Psoas muscle (tissue), 8 donors: ENCODE results near the gene GTPBP3. TPM values are rescaled to one million over a fixed set of nuclear protein-coding genes. Genes with fewer than 3 reads are reported as not detected.

Experiments used
- ATAC-seq, 4 donors: fragments of 200-7000 bp; cut with Tn5 transposase; one replicate each; pipeline ENCODE4 v1.9.1; 2020; ENCODE audit warnings: moderate library complexity in 3 of 4, mild to moderate bottlenecking in 2 of 4
- DNase-seq, 2 donors: peaks; one replicate each; pipeline ENCODE4 v3.0.0-alpha.2; 2020
- H3K27ac ChIP-seq: fragments of 200-600 bp; one replicate; pipeline ENCODE4 v1.8.0; 2022
- H3K27me3 ChIP-seq, 3 donors: fragments of 200-600 bp in 1 of 3; one replicate each; pipeline versions ENCODE4 v1.6.1 to v1.8.0; 2013 to 2022; ENCODE audit warnings: low read length in 2 of 3, mild to moderate bottlenecking in 2 of 3, moderate library complexity in 1 of 3; ENCODE audit not compliant: insufficient read depth in 3 of 3
- H3K36me3 ChIP-seq, 2 donors: fragments of 200-600 bp in 1 of 2; one replicate each; pipeline versions ENCODE4 v1.6.1 to v1.8.0; 2013 to 2022; ENCODE audit warnings: low read depth in 1 of 2, mild to moderate bottlenecking in 1 of 2, moderate library complexity in 1 of 2; ENCODE audit not compliant: insufficient read depth in 1 of 2
- H3K4me1 ChIP-seq: fragments of 200-600 bp; one replicate; pipeline ENCODE4 v1.8.0; 2022
- H3K4me3 ChIP-seq: fragments of 200-600 bp; one replicate; pipeline ENCODE4 v1.8.0; 2022; ENCODE audit warnings: mild to moderate bottlenecking
- H3K9me3 ChIP-seq: fragments of 200-600 bp; one replicate; pipeline ENCODE4 v1.8.0; 2022
- WGBS, 3 donors: extraction: QIAGEN DNeasy Blood & Tissue Kit; methylation state at CpG; one replicate each; pipeline versions ENCODE4 v1.1.6 to v1.1.7; 2013; 5-methylcytosine and 5-hydroxymethylcytosine counted together
- intact Hi-C, 2 donors: fragments of 100-400 bp; cut with DNase I; formaldehyde crosslinking; loops; one replicate each; pipeline versions ENCODE4 v1.11.0 to v1.14.2; 2022
- polyA plus RNA-seq, 3 donors: library from polyadenylated mRNA; stranded (reverse); fragments of 200-250 nt; gene quantifications; one replicate each; pipeline ENCODE4 v1.2.3, GENCODE V29; 2013
- total RNA-seq, 4 donors: library from RNA; stranded (reverse); fragmentation: NEBNext Ultra II Directional in 2 of 4; extraction: Animal tissue kit (Norgen Biotek cat#: 25700) in 2 of 4; gene quantifications; one replicate each; pipeline versions ENCODE4 v1.2.1 to v1.2.4, GENCODE V29; 2021 to 2023
- TF ChIP-seq, protein P1 (sequence below): fragments of 200-600 bp; IDR thresholded peaks from one replicate; pipeline ENCODE4 v1.8.0; 2022; ENCODE audit warnings: antibody characterized with exemption
- donor health status: healthy with polysubstance abuse.
- donor health status: DM: no; HTN: no; CAD: no; lungs with moderate emphysema.
- donor health status: Bipolar disorder and iron deficiency.
- donor health status: healthy.
- donor health status: DM: yes; HTN: yes; CAD: no.
- donor health status: DM: no; HTN: no; CAD: no.
- donor health status: DM: no; HTN: no; CAD: no.
- donor health status: DM: yes; HTN: yes; CAD: no.

Gene GTPBP3
- total and polyA plus RNA-seq, 7 donors = 6.2 to 16.5 (median 10.1) TPM

DNA sequence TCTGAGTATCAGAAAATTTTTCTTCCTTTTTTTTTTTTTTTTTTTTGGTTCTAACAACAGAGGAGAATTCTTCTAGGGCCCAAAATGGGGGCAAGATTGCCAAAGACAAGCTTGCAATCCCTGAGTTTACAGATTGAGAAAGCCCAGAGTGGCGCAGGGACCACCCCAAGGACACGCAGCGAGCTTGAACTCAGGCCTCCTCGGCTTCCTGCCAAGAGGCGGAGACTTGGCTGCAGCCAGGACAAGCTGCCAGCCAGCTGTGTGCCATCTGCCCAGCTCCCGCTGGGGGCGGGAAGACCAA lies 32.2 kb upstream of the GTPBP3 start:
- no peaks in the 10 kb centered on the region for H3K9me3 ChIP-seq
- H3K4me3 ChIP-seq = peak overlapping the region; percentile 79
- peaks cover 33% of the 10 kb centered on the region for H3K4me1 ChIP-seq
- no peaks in the 10 kb centered on the region for H3K27me3 ChIP-seq
- ATAC-seq = no peak
- no peak for DNase-seq
- peak overlapping the region; percentile 88 for H3K27ac ChIP-seq
- intact Hi-C loops = no loop called here
- TF ChIP-seq, protein P1, sequence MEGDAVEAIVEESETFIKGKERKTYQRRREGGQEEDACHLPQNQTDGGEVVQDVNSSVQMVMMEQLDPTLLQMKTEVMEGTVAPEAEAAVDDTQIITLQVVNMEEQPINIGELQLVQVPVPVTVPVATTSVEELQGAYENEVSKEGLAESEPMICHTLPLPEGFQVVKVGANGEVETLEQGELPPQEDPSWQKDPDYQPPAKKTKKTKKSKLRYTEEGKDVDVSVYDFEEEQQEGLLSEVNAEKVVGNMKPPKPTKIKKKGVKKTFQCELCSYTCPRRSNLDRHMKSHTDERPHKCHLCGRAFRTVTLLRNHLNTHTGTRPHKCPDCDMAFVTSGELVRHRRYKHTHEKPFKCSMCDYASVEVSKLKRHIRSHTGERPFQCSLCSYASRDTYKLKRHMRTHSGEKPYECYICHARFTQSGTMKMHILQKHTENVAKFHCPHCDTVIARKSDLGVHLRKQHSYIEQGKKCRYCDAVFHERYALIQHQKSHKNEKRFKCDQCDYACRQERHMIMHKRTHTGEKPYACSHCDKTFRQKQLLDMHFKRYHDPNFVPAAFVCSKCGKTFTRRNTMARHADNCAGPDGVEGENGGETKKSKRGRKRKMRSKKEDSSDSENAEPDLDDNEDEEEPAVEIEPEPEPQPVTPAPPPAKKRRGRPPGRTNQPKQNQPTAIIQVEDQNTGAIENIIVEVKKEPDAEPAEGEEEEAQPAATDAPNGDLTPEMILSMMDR = no peak
- H3K36me3 ChIP-seq = peaks cover 0 to 7% of the 10 kb centered on the region in 2 donors
- 1 to 2% (median 1%) methylated on average over 7 of the region's 7 CpGs for WGBS, 3 donors

DNA sequence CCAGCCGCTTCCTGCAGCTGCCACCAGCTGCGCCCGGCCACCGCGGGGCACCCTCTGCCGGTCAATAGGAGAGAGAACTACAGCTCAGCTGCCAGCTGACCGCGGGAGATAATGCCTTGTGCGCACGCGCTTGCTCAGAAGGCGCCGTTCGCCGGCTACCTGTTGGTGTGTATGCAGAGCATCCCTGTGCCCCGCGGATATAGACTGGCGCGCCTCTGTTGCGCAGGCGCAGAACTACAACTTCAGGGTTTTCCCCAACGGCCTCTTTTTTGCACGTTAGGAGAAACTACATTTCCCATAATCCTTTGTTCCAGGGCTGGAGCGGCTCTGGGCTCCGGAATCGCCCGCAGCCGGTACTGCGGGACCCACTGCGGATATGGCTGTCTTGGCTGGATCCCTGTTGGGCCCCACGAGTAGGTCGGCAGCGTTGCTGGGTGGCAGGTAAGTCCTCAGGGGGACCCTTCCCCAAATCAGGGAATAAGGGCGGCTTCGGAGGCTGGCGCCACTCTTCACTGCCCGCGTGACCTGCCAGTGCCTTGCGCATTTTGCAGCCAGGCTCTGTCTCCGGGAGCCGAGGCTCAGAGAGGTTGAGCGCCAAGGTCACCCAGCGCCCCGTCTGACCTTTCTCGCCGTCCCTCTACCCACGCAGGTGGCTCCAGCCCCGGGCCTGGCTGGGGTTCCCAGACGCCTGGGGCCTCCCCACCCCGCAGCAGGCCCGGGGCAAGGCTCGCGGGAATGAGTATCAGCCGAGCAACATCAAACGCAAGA lies 31.7 kb upstream of the GTPBP3 start, which contains the start of gene MRPL34:
TSS of gene MRPL34 (plus strand) at position 356 of the 768 bp plus-strand sequence. CDS start at position 377, 21 bp downstream.
- TF ChIP-seq, protein P1 = peak; percentile 74
- intact Hi-C loops = no loop called here
- H3K36me3 ChIP-seq = peaks cover 0 to 6% of the 10 kb centered on the region in 2 donors

DNA sequence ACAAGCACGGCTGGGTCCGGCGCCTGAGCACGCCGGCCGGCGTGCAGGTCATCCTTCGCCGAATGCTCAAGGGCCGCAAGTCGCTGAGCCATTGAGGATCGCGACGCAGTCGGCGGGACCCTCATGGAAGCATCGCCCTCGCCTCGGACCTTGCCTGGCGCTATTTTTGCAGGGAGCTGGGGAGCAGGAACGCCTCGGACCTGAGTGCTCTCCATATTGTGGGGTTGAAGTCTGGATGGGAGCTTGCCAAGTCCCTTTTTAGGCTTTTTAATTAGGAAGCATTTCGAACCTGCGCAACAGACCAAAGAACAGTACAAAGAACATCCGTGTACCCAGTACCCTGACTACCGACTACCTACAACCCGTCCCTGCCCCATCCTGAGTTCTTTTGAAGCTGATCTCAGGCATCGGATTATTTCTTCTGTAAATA lies 31.1 kb upstream of the GTPBP3 start:
- WGBS, 3 donors = 6 to 9% (median 7%) methylated on average over 28 of the region's 28 CpGs
- peak overlapping the region; percentile 79 for H3K4me3 ChIP-seq

More for the DNA sequence above, 31.7 kb upstream of the GTPBP3 start, which contains the start of gene MRPL34:
- DNase-seq (peak; percentile 96 to 98), ATAC-seq (peak; percentile 72 to 80 (median 77))
- no peaks in the 10 kb centered on the region for H3K27me3 ChIP-seq
- peak within 1 kb of the TSS; percentile 88 for H3K27ac ChIP-seq
- no peaks in the 10 kb centered on the region for H3K9me3 ChIP-seq
- peak within 1 kb of the TSS; percentile 79 for H3K4me3 ChIP-seq
- 0 to 1% (median 0%) methylated on average over 55 of the region's 55 CpGs for WGBS, 3 donors
- peaks cover 39% of the 10 kb centered on the region for H3K4me1 ChIP-seq

DNA sequence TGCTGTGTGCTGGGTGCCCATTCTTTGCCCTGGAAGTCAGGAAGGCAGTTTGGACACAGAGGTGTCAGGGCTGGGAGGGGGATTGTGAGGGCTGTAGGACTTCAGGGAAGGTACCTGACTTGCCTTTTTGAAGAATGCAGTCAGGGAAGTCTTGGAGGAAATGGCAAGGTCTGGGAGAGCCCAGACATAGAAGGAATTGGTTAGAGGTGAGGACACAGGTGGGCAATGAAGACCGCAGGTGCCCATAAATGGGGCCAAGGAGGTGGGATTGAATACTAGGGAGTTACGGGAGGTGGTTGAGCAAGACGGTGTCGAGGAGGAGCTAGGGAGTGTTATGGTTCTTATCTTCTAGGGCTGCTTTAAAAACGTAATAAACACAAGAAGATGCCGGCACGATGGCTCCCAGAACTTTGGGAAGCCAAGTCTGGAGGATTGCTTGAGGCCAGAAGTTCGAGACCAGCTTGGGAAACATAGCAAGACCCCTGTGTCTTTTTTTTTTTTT lies 29.4 kb upstream of the GTPBP3 start:
- H3K4me1 ChIP-seq = peaks cover 44% of the 10 kb centered on the region
- DNase-seq = no peak
- H3K9me3 ChIP-seq = no peaks in the 10 kb centered on the region
- H3K27ac ChIP-seq = peak overlapping the region; percentile 0
- TF ChIP-seq, protein P1 = no peak
- H3K4me3 ChIP-seq = no peak overlapping the region
- H3K36me3 ChIP-seq = no peaks in the 10 kb centered on the region
- 88 to 92% (median 88%) methylated on average over 8 of the region's 8 CpGs for WGBS, 3 donors
- peaks cover 0 to 1% (median 0%) of the 10 kb centered on the region in 3 donors for H3K27me3 ChIP-seq
- ATAC-seq = no peak
- intact Hi-C loops = no loop called here

More for the DNA sequence above, 31.1 kb upstream of the GTPBP3 start:
- H3K36me3 ChIP-seq = peaks cover 0 to under 1% of the 10 kb centered on the region in 2 donors
- TF ChIP-seq, protein P1 = no peak
- peaks cover 45% of the 10 kb centered on the region for H3K4me1 ChIP-seq
- intact Hi-C loops = no loop called here
- H3K27ac ChIP-seq = peak overlapping the region; percentile 88
- DNase-seq (no peak), ATAC-seq (no peak)
- no peaks in the 10 kb centered on the region for H3K27me3 ChIP-seq
- no peaks in the 10 kb centered on the region for H3K9me3 ChIP-seq
